GM23338 (cell line): ENCODE results near the gene RNU5D-1. TPM values are rescaled to one million over a fixed set of nuclear protein-coding genes. Genes with fewer than 3 reads are reported as not detected.
"Not testable (repeated sequence)": the region's sequence is repeated elsewhere in the genome, so short reads cannot be mapped to it uniquely, and the experiment has no call there.

Experiments
- ATAC-seq: fragments of 200-7000 bp; cut with Tn5 transposase; 3 replicates; pipeline ENCODE4 v1.9.1; 2020
- DNase-seq: peaks from one replicate; pipeline ENCODE4 v3.0.0-alpha.2; 2015; ENCODE audit warnings: low spot score
- H2AFZ ChIP-seq: fragments of 200-600 bp; sonication (generic); 2 replicates; pipeline ENCODE4 v1.8.0; 2016; ENCODE audit warnings: antibody characterized with exemption, mild to moderate bottlenecking, moderate library complexity
- H3F3A ChIP-seq: fragments of 200-600 bp; sonication (generic); replicated peaks from 2 replicates; pipeline ENCODE4 v1.8.0; 2017; ENCODE audit warnings: antibody characterized with exemption, mixed run types, low read depth
- H3K27ac ChIP-seq: fragments of 200-600 bp; sonication (generic); 2 replicates; pipeline ENCODE4 v1.6.1; 2016; ENCODE audit warnings: low read depth
- H3K27me3 ChIP-seq: fragments of 200-600 bp; sonication (generic); 2 replicates; pipeline ENCODE4 v1.8.0; 2016; ENCODE audit warnings: mild to moderate bottlenecking, mixed run types, moderate library complexity; ENCODE audit not compliant: insufficient read depth
- H3K36me3 ChIP-seq: fragments of 200-600 bp; sonication (generic); 2 replicates; pipeline ENCODE4 v1.8.0; 2016; ENCODE audit warnings: mild to moderate bottlenecking; ENCODE audit not compliant: insufficient read depth
- H3K4me1 ChIP-seq: fragments of 200-600 bp; sonication (generic); 2 replicates; pipeline ENCODE4 v1.8.0; 2016; ENCODE audit warnings: mild to moderate bottlenecking, moderate library complexity; ENCODE audit not compliant: insufficient read depth
- H3K4me2 ChIP-seq: fragments of 200-600 bp; sonication (generic); 2 replicates; pipeline ENCODE4 v1.7.1; 2017; ENCODE audit warnings: mixed run types
- H3K4me3 ChIP-seq: fragments of 200-600 bp; sonication (generic); 2 replicates; pipeline ENCODE4 v1.6.1; 2016; ENCODE audit warnings: mixed run types
- H3K79me2 ChIP-seq: fragments of 200-600 bp; sonication (generic); replicated peaks from 2 replicates; pipeline ENCODE4 v1.8.0; 2017; ENCODE audit warnings: mild to moderate bottlenecking; ENCODE audit not compliant: insufficient read depth
- H3K9me2 ChIP-seq: fragments of 200-600 bp; sonication (generic); 2 replicates; pipeline ENCODE4 v1.8.0; 2017; ENCODE audit not compliant: insufficient read depth
- H4K20me1 ChIP-seq: fragments of 200-600 bp; sonication (generic); replicated peaks from 2 replicates; pipeline ENCODE4 v1.8.0; 2017; ENCODE audit warnings: mild to moderate bottlenecking; ENCODE audit not compliant: insufficient read depth
- H3K27ac Mint-ChIP-seq: 2 replicates; pipeline ENCODE4 v1.8.0; 2020; ENCODE audit warnings: inconsistent platforms, mild to moderate bottlenecking, moderate library complexity, mixed read lengths
- H3K27me3 Mint-ChIP-seq: 3 replicates; pipeline ENCODE4 v1.8.0; 2022; ENCODE audit warnings: low read depth, mild to moderate bottlenecking, moderate library complexity, mixed read lengths, inconsistent platforms; ENCODE audit not compliant: insufficient read depth, poor library complexity
- H3K36me3 Mint-ChIP-seq: 3 replicates; pipeline ENCODE4 v1.8.0; 2021; ENCODE audit warnings: low read depth, mild to moderate bottlenecking, inconsistent platforms, moderate library complexity, mixed read lengths
- H3K4me1 Mint-ChIP-seq: 3 replicates; pipeline ENCODE4 v1.8.0; 2020; ENCODE audit warnings: mild to moderate bottlenecking, inconsistent platforms, mixed read lengths
- H3K4me3 Mint-ChIP-seq: 3 replicates; pipeline ENCODE4 v1.8.0; 2021; ENCODE audit warnings: moderate library complexity, mild to moderate bottlenecking, inconsistent platforms, mixed read lengths
- H3K9me3 Mint-ChIP-seq: 3 replicates; pipeline ENCODE4 v1.8.0; 2020; ENCODE audit warnings: moderate library complexity, mild to moderate bottlenecking, inconsistent platforms, mixed read lengths
- CREB1 ChIP-seq: fragments of 250-450 bp; sonication (Bioruptor Pico); IDR thresholded peaks from 2 replicates; pipeline ENCODE4 v1.5.0; 2020; ENCODE audit warnings: low read depth, mild to moderate bottlenecking, moderate library complexity
- ETS1 ChIP-seq: IDR thresholded peaks from 2 replicates; pipeline ENCODE4 v1.6.1; 2016; ENCODE audit warnings: antibody characterized with exemption
- JUNB ChIP-seq: IDR thresholded peaks from one replicate; pipeline ENCODE4 v1.6.1; 2016; ENCODE audit warnings: antibody characterized with exemption; ENCODE audit not compliant: unreplicated experiment
- POLR2AphosphoS5 ChIP-seq: IDR thresholded peaks from 2 replicates; pipeline ENCODE4 v1.6.1; 2016; ENCODE audit warnings: antibody characterized with exemption, low read depth
- REST ChIP-seq: IDR thresholded peaks from one replicate; pipeline ENCODE4 v1.6.1; 2018; ENCODE audit warnings: antibody characterized with exemption; ENCODE audit not compliant: unreplicated experiment
- ZNF114 ChIP-seq: fragments of 250-450 bp; sonication (Bioruptor Pico); IDR thresholded peaks from 2 replicates; pipeline ENCODE4 v1.5.0; 2020; ENCODE audit warnings: mild to moderate bottlenecking, moderate library complexity
- ZNF331 ChIP-seq: fragments of 250-450 bp; sonication (Bioruptor Pico); IDR thresholded peaks from 2 replicates; pipeline ENCODE4 v1.5.0; 2020; ENCODE audit warnings: low read depth, mild to moderate bottlenecking, moderate library complexity
- ZNF462 ChIP-seq: fragments of 250-450 bp; sonication (Bioruptor Pico); IDR thresholded peaks from 2 replicates; pipeline ENCODE4 v1.5.0; 2020; ENCODE audit warnings: mild to moderate bottlenecking, moderate library complexity
- polyA plus RNA-seq: library from polyadenylated mRNA; unstranded; fragments of >200 nt; fragmentation: Nextera tagmentation; extraction: Ambion mirVana; gene quantifications from 2 replicates; pipeline ENCODE4 v1.2.1, GENCODE V29; 2016
- total RNA-seq: library from RNA; depleted of rRNA; stranded (reverse); fragments of >200 nt; shearing (Covaris generic); gene quantifications from 2 replicates; pipeline ENCODE4 v1.2.3, GENCODE V29; 2014

The RNU5D-1 gene
- total and polyA plus RNA-seq, 2 experiments from 2014 or later: not detected

GRCh38 chr1:44700573-44700972 is 30.4 kb downstream of the RNU5D-1 start:
- TF ChIP-seq ETS1: no peak
- no peak for TF ChIP-seq ZNF331 (CRISPR knock-in tag)
- TF ChIP-seq POLR2AphosphoS5: no peak
- TF ChIP-seq REST: no peak
- no peak for TF ChIP-seq JUNB
- no peak for TF ChIP-seq ZNF462 (CRISPR knock-in tag)
- no peak for TF ChIP-seq ZNF114
- no peak for TF ChIP-seq CREB1
- H3K9me3 Mint-ChIP-seq: no peaks in the 10 kb centered on the region
- ATAC-seq: no peak

GRCh38 chr1:44699375-44699774 is 31.6 kb downstream of the RNU5D-1 start:
- not testable (repeated sequence) for H3K4me1 ChIP-seq, H3K27ac ChIP-seq, H3K79me2 ChIP-seq, H3K27ac Mint-ChIP-seq, H3K27me3 Mint-ChIP-seq, H3F3A ChIP-seq, H2AFZ ChIP-seq, DNase-seq, H3K4me2 ChIP-seq, H3K4me3 ChIP-seq, H3K27me3 ChIP-seq, ATAC-seq, H4K20me1 ChIP-seq, H3K4me1 Mint-ChIP-seq, H3K36me3 Mint-ChIP-seq, H3K36me3 ChIP-seq, H3K9me2 ChIP-seq, H3K4me3 Mint-ChIP-seq, H3K9me3 Mint-ChIP-seq

More at GRCh38 chr1:44700573-44700972, 30.4 kb downstream of the RNU5D-1 start:
- no peak overlapping the region for H3K4me3 ChIP-seq
- H3K9me2 ChIP-seq: no peaks in the 10 kb centered on the region
- Mint-ChIP-seq H3K36me3 (no peaks in the 10 kb centered on the region), H3K4me3 (no peak overlapping the region), H3K27me3 (peaks cover 7% of the 10 kb centered on the region), H3K4me1 (peaks cover 6% of the 10 kb centered on the region; the same call in 2 of the 3 replicates), H3K27ac (no peak overlapping the region)
- H3F3A ChIP-seq: no peaks in the 10 kb centered on the region; the same call in 1 of the 2 replicates
- no peak overlapping the region for H3K4me2 ChIP-seq
- DNase-seq: no peak
- H2AFZ ChIP-seq: no peak overlapping the region
- no peak overlapping the region for H3K27ac ChIP-seq
- no peaks in the 10 kb centered on the region for H3K79me2 ChIP-seq
- no peaks in the 10 kb centered on the region for H3K36me3 ChIP-seq
- H3K4me1 ChIP-seq: no peaks in the 10 kb centered on the region
- no peaks in the 10 kb centered on the region for H3K27me3 ChIP-seq
- no peaks in the 10 kb centered on the region for H4K20me1 ChIP-seq
